Neutrophil (primary cell): ENCODE measurements around the gene KPNA1.

Source experiments
- H3K27ac ChIP-seq: fragments of 200-600 bp; sonication (generic); 2 replicates; pipeline ENCODE4 v1.5.1; 2016; ENCODE audit warnings: mild to moderate bottlenecking, moderate library complexity
- H3K27me3 ChIP-seq: fragments of 200-600 bp; sonication (generic); 2 replicates; pipeline ENCODE4 v1.6.0; 2016; ENCODE audit warnings: mild to moderate bottlenecking
- H3K36me3 ChIP-seq: fragments of 200-600 bp; sonication (generic); 2 replicates; pipeline ENCODE4 v1.5.1; 2017
- H3K4me1 ChIP-seq, 2 experiments: fragments of 200-600 bp in 1 of 2; sonication (generic) in 1 of 2; 1 replicate in 1 of 2; 2 replicates in 1 of 2; pipeline versions ENCODE4 v1.5.1 to v1.6.1; 2013 to 2016; ENCODE audit warnings: low read depth in 1 of 2, low read length in 1 of 2, mild to moderate bottlenecking in 1 of 2, moderate library complexity in 1 of 2; ENCODE audit not compliant: control insufficient read depth in 1 of 2, insufficient read depth in 1 of 2
- H3K4me3 ChIP-seq, 2 experiments: fragments of 200-600 bp in 1 of 2; sonication (generic) in 1 of 2; 1 replicate in 1 of 2; 2 replicates in 1 of 2; pipeline ENCODE4 v1.5.1; 2013 to 2016; ENCODE audit warnings: low read depth in 1 of 2, low read length in 1 of 2, mild to moderate bottlenecking in 1 of 2, moderate library complexity in 1 of 2
- H3K9me3 ChIP-seq: fragments of 200-600 bp; sonication (generic); 2 replicates; pipeline ENCODE4 v1.5.1; 2016
- TF ChIP-seq, protein P1 (sequence below): fragments of 200-600 bp; sonication (generic); IDR thresholded peaks from 2 replicates; pipeline ENCODE4 v1.5.1; 2016; ENCODE audit warnings: antibody characterized with exemption

The KPNA1 gene

DNA sequence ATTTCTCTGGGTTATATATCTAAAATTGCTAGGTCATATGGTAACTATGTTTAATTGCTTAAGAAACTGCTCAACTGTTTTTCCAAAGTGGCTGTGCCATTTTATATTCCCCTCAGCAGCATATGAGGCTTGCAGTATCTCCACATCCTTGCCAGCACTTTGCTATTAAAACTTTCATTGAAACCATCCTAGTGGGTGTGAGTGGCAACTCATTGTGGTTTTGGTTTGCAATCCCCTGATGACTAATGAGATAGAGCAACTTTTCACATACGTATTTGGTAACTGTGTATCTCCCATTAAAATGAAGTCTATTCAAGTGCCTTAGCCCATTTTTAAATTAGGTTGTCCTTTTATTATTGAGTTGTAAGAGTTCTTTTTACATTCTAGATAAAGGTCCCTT, 17.3 kb downstream of the KPNA1 start:
- H3K4me1 ChIP-seq: peaks cover 31 to 50% of the 10 kb centered on the region in 2 experiments
- H3K27me3 ChIP-seq: no peaks in the 10 kb centered on the region
- H3K27ac ChIP-seq: peak overlapping the region; percentile 75
- peaks cover 19% of the 10 kb centered on the region for H3K36me3 ChIP-seq
- no peak overlapping the region for H3K4me3 ChIP-seq
- TF ChIP-seq, protein P1, sequence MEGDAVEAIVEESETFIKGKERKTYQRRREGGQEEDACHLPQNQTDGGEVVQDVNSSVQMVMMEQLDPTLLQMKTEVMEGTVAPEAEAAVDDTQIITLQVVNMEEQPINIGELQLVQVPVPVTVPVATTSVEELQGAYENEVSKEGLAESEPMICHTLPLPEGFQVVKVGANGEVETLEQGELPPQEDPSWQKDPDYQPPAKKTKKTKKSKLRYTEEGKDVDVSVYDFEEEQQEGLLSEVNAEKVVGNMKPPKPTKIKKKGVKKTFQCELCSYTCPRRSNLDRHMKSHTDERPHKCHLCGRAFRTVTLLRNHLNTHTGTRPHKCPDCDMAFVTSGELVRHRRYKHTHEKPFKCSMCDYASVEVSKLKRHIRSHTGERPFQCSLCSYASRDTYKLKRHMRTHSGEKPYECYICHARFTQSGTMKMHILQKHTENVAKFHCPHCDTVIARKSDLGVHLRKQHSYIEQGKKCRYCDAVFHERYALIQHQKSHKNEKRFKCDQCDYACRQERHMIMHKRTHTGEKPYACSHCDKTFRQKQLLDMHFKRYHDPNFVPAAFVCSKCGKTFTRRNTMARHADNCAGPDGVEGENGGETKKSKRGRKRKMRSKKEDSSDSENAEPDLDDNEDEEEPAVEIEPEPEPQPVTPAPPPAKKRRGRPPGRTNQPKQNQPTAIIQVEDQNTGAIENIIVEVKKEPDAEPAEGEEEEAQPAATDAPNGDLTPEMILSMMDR: no peak
- no peaks in the 10 kb centered on the region for H3K9me3 ChIP-seq

DNA sequence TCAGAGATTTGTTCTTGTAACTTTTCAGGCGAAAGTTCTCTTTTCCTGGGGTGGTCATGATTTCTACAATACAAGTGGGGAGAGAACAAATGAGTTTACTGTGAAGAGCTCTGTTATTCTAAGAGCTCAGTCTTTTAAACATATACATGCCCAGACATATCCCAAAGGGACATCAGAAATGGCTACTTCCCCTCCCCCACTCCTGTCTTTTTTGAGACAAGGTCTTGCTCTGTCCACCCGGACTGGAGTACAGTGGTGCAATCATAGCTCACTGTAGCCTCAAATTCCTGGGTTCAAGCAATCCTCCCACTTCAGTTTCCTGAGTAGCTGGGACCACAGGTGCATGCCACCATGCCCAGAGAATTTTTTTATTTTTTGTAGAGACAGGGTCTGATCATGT, 18.2 kb downstream of the KPNA1 start:
- Histone ChIP-seq H3K27ac (peak overlapping the region; percentile 75), H3K4me1 (peaks cover 31 to 43% of the 10 kb centered on the region in 2 experiments)

DNA sequence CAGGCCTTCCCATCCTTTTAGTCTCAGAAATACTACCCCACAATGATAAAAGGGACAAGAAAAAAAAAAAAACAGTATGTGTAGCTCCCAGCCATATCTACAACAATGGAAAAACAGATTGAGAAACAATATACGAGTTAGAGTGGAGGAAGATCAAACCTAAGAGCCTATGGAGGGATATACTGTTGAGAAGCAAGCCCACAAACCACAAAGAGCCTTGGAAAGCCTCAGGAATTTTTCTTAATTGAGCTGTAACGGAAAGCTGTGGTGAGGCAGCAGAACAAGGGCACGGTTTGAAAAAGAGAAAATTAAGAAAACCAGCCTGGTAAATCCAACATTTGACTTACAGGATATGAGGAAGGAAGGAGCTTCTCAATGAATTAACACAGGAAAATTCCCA, 21.4 kb downstream of the KPNA1 start:
- Histone ChIP-seq H3K36me3 (peaks cover 22% of the 10 kb centered on the region), H3K27me3 (no peaks in the 10 kb centered on the region), H3K4me1 (peaks cover 27% of the 10 kb centered on the region in 2 experiments), H3K9me3 (no peaks in the 10 kb centered on the region), H3K27ac (no peak overlapping the region), H3K4me3 (no peak overlapping the region)
- TF ChIP-seq, protein P1: no peak

More for the DNA sequence above, 18.2 kb downstream of the KPNA1 start:
- TF ChIP-seq, protein P1: no peak
- no peaks in the 10 kb centered on the region for H3K27me3 ChIP-seq
- H3K9me3 ChIP-seq: no peaks in the 10 kb centered on the region
- H3K4me3 ChIP-seq: no peak overlapping the region
- H3K36me3 ChIP-seq: peaks cover 19% of the 10 kb centered on the region

DNA sequence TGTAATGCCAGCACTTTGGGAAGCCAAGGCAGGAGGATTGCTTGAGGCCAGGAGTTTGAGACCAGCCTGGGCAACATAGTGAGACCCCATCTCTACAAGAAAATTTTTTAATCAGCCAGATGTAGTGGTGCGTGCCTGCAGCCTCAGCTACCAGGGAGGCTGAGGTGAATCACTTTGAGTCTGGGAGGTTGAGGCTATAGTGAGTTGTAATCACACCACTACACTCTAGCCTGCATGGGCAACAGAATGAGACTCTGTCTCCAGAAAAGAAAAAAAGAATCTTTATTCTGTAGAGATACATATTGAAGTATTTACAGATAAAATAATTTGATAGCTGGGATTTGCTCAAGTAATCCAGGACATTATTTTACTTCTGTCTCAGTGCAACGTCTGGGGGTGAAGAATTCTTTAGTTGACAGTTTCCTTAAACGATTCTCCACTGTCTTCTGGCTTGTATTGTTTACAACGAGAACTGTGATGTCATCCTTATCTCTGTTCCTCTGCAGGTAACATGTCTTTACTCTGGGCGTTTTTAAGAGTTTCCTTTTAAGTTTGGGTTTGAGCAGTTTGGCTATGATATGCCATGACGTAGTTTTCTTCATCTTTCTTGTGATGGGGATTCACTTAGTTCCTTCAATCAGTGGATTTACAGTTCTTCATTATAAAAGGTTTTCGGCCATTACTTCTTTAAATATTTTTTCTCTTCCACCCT, 26.3 kb downstream of the KPNA1 start:
- H3K4me3 ChIP-seq: no peak overlapping the region
- no peak overlapping the region for H3K27ac ChIP-seq
- no peaks in the 10 kb centered on the region for H3K9me3 ChIP-seq
- TF ChIP-seq, protein P1: no peak
- H3K36me3 ChIP-seq: peaks cover 18% of the 10 kb centered on the region
- H3K27me3 ChIP-seq: no peaks in the 10 kb centered on the region
- no peaks in the 10 kb centered on the region for H3K4me1 ChIP-seq

- no peak overlapping the region for H3K27ac ChIP-seq
- peaks cover 11% of the 10 kb centered on the region for H3K36me3 ChIP-seq
- no peaks in the 10 kb centered on the region for H3K27me3 ChIP-seq
- no peaks in the 10 kb centered on the region for H3K4me1 ChIP-seq
- H3K9me3 ChIP-seq: no peaks in the 10 kb centered on the region
- TF ChIP-seq, protein P1: no peak
- no peak overlapping the region for H3K4me3 ChIP-seq
Measured at GRCh38 chr3:122484985-122485384, 29.8 kb downstream of the KPNA1 start.
